Measurements from ENCODE around the gene MYH7. TPM values are rescaled to one million over a fixed set of nuclear protein-coding genes. Genes with fewer than 3 reads are reported as not detected.

Gene MYH7
- total and polyA plus RNA-seq, 8 donors = 0.19 to 6.3 (median 0.40) TPM

- H3K4me1 ChIP-seq = no peaks in the 10 kb centered on the region
- H3K9me3 ChIP-seq = no peaks in the 10 kb centered on the region
- no peak for DNase-seq
- FAIRE-seq = no peak
- 66 to 81% methylated on average over 3 of the region's 3 CpGs for WGBS, 2 donors
- peaks cover 6 to 15% (median 11%) of the 10 kb centered on the region in 3 donors for H3K36me3 ChIP-seq
- H3K27me3 ChIP-seq = no peaks in the 10 kb centered on the region
- peak in 1 of 4 donors; percentile 36 for ATAC-seq
- H3K27ac ChIP-seq = no peak overlapping the region
- intact Hi-C loops (cut with DNase I) = loop anchor here in 1 of 3 donors (5.0 kb wide), 1 partner anchor 81 kb away; no protein-coding TSS in a partner anchor
- no peak overlapping the region for H3K4me3 ChIP-seq
- TF ChIP-seq CTCF (IDR thresholded peaks at IDR 0.05) = no peak
Observed at GRCh38 chr14:23481362-23481970, 46.0 kb upstream of the MYH7 start.

- Histone ChIP-seq H3K4me1 (no peaks in the 10 kb centered on the region), H3K4me3 (no peak overlapping the region), H3K36me3 (peaks cover 6 to 39% (median 27%) of the 10 kb centered on the region in 3 donors), H3K27ac (no peak overlapping the region), H3K9me3 (no peaks in the 10 kb centered on the region), H3K27me3 (no peaks in the 10 kb centered on the region)
- TF ChIP-seq CTCF (IDR thresholded peaks at IDR 0.05) = peak in 3 of 4 donors; percentile 29 to 56 (median 50)
- FAIRE-seq (peak; percentile 92), ATAC-seq (peak; percentile 73 to 94 (median 86)), DNase-seq (peak in 5 of 6 donors; percentile 34 to 67 (median 48))
- 21 to 28% methylated on average over 5 of the region's 5 CpGs for WGBS, 2 donors
- intact Hi-C loops (cut with DNase I) = loop anchor here in 1 of 3 donors (5.0 kb wide), 1 partner anchor 84 kb away; no protein-coding TSS in a partner anchor
Observed at GRCh38 chr14:23478109-23478759, 42.8 kb upstream of the MYH7 start.

GRCh38 chr14:23470947-23471346 lies 35.5 kb upstream of the MYH7 start:
- no peak overlapping the region for H3K27ac ChIP-seq
- H3K27me3 ChIP-seq = no peaks in the 10 kb centered on the region
- H3K36me3 ChIP-seq = peaks cover 0 to 37% (median 13%) of the 10 kb centered on the region in 3 donors
- TF ChIP-seq CTCF (IDR thresholded peaks at IDR 0.05) = no peak
- ATAC-seq (no peak), FAIRE-seq (no peak), DNase-seq (no peak)
- intact Hi-C loops (cut with DNase I) = no loop called here
- WGBS, 2 donors = 80 to 88% methylated on average over 1 of the region's 1 CpG
- no peak overlapping the region for H3K4me3 ChIP-seq
- no peaks in the 10 kb centered on the region for H3K9me3 ChIP-seq
- H3K4me1 ChIP-seq = peaks cover 0 to 6% (median 5%) of the 10 kb centered on the region in 3 donors

GRCh38 chr14:23469906-23470403 lies 34.5 kb upstream of the MYH7 start:
- FAIRE-seq (no peak), ATAC-seq (peak; percentile 2 to 10 (median 6)), DNase-seq (no peak)
- TF ChIP-seq CTCF (IDR thresholded peaks at IDR 0.05) = no peak
- 0 to 2% methylated on average over 11 of the region's 11 CpGs for WGBS, 2 donors
- Histone ChIP-seq H3K27me3 (no peaks in the 10 kb centered on the region), H3K4me1 (peaks cover 0 to 6% (median 5%) of the 10 kb centered on the region in 3 donors), H3K36me3 (peaks cover 0 to 27% (median 4%) of the 10 kb centered on the region in 3 donors), H3K27ac (peak overlapping the region; percentile 44 to 81 (median 72)), H3K4me3 (peak overlapping the region; percentile 61 to 96 (median 74)), H3K9me3 (no peaks in the 10 kb centered on the region)
- intact Hi-C loops (cut with DNase I) = loop anchor here in 1 of 3 donors (5.0 kb wide), 1 partner anchor 143 kb away; no protein-coding TSS in a partner anchor
